ENCODE measurements around the gene MYO1E.
A peak's percentile ranks its signal among the peaks of the same experiment; 100 is the strongest.

Gene MYO1E

DNA sequence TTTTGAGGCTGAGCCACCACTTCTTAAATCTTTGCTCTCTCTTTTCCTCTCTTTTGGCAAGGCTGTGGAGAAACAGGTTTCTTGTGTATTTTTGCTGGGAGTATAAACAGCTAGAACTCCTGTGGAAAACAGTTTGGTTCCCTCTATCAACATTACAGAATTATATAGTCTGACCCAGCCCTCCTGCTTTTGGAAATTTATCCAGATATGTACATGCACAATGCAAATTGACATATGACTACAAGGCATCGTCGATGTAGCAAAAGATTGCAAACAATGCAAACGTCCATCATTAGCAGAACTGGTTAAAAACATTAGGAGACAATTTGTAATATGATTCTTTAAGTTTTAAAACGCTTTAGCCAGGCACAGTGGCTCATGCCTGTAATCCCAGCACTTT lies 12.5 kb upstream of the MYO1E start:
- H3K4me3 ChIP-seq (ENCODE audit: low read depth, low read length): no peak overlapping the region
- TF ChIP-seq, protein P1, sequence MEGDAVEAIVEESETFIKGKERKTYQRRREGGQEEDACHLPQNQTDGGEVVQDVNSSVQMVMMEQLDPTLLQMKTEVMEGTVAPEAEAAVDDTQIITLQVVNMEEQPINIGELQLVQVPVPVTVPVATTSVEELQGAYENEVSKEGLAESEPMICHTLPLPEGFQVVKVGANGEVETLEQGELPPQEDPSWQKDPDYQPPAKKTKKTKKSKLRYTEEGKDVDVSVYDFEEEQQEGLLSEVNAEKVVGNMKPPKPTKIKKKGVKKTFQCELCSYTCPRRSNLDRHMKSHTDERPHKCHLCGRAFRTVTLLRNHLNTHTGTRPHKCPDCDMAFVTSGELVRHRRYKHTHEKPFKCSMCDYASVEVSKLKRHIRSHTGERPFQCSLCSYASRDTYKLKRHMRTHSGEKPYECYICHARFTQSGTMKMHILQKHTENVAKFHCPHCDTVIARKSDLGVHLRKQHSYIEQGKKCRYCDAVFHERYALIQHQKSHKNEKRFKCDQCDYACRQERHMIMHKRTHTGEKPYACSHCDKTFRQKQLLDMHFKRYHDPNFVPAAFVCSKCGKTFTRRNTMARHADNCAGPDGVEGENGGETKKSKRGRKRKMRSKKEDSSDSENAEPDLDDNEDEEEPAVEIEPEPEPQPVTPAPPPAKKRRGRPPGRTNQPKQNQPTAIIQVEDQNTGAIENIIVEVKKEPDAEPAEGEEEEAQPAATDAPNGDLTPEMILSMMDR (IDR thresholded peaks at IDR 0.05; ENCODE audit: borderline replicate concordance, insufficient read depth, low read depth, low read length): no peak

DNA sequence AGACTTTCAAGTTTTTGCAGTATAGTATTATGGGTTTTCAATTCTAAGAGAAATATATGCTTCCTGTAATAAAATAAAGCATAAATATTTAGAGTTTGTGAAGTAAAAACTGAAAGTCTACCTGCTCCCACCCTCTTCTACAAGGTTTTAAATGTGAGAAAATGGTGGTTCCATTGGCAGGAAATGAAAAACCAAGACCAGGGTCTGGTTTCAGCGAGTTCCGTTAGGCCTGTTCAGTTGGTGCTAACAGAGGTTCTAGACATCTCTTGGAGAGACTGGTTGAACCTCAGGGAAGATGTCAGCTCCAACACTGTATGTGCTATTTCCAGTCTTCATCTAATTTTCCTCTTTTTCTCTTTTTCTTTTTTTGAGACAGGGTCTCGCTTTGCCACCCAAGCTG lies 11.8 kb upstream of the MYO1E start:
- TF ChIP-seq, protein P1 (IDR thresholded peaks at IDR 0.05; ENCODE audit: borderline replicate concordance, insufficient read depth, low read depth, low read length): no peak
- H3K4me3 ChIP-seq (ENCODE audit: low read depth, low read length): no peak overlapping the region

DNA sequence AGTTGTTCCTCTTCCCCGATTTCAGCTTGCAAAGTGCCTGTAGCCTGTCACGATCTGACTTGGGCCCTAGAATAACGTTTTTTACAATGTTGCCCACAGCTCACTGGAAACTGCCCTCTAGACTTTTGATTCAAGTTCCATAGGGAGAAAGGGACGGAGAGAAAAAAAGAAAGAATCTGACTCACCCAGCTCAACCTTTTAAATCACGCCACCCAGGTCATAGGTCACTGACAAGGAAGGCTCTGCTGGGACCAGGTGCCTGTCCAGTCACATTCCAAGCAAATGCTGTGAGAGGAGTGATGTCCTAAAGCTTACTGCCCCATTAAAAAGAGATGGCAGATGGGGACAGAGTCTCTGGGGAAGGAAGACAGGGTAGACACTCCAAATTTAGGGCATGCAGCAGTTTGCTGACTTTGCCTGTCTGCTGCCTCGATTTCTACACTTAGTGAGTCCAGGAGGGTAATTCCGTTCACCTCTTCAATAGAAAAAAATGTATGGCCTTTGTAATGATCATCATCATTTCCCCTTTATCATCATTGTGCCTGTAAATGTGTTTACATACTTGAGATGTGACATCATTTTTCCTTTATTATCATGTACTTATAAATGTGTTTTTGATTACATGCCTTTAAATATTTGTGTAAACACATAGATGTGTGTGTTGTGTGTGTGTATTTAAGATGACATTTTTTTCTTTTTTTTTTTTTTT lies 8.4 kb upstream of the MYO1E start:
- TF ChIP-seq, protein P1 (IDR thresholded peaks at IDR 0.05; ENCODE audit: borderline replicate concordance, insufficient read depth, low read depth, low read length): no peak
- no peak overlapping the region for H3K4me3 ChIP-seq (ENCODE audit: low read depth, low read length)

DNA sequence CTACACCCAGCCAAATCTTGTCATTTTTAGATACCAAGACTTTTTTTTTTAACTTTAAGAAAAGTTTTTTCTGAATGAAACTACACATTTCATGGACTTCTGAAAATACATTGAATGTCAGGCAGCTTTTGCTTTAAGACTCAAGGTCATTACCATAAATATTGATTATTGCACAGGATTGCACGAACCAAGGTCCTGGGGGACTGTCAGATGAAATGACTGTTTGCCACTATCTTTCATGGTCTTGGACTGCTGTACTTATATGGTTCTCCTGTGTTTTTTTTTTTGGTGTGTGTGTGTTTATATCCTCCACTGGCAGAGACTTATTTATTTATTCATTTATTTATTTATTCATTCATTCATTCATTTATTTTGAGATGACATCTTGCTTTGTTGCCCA lies 6.9 kb upstream of the MYO1E start:
- no peak overlapping the region for H3K4me3 ChIP-seq (ENCODE audit: low read depth, low read length)
- TF ChIP-seq, protein P1 (IDR thresholded peaks at IDR 0.05; ENCODE audit: borderline replicate concordance, insufficient read depth, low read depth, low read length): no peak

DNA sequence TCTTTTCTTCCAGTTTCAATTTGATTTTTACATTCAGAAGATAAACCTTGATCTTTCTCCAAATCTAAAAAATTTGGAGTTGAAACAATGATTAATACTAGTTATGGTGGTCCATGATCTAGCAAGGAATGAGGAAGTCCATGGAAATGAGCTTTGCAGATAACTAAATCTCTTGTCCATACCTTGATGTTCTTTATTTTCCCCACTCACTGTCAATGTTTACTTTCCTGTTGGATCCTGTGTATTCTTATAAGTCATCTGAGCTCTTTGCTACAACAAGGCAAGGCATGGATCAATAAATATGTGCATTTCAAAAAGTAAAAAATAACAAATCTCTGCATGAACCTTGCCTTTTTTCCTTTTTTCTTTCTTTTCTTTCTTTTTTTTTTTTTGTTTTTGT lies 6.2 kb upstream of the MYO1E start:
- TF ChIP-seq, protein P1 (IDR thresholded peaks at IDR 0.05; ENCODE audit: borderline replicate concordance, insufficient read depth, low read depth, low read length): no peak
- no peak overlapping the region for H3K4me3 ChIP-seq (ENCODE audit: low read depth, low read length)

DNA sequence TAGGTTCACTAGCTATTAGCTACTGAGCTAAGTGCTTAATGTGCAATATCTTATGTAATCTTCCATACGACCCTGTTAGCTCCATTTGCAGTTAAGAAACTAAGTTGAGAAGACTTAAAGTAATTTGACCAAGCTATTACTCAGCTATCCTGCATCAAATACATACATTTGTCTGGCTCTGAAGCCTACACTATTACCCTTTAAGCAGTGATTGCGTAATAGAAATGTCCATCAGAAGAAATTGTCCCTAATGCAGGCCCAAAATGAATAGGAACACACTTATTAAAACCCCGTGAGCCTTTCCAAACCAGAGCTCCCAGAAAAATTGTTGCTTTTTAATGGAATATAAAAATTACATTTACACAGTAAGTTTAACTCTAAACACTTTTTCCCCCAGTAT lies 5.3 kb upstream of the MYO1E start:
- TF ChIP-seq, protein P1 (IDR thresholded peaks at IDR 0.05; ENCODE audit: borderline replicate concordance, insufficient read depth, low read depth, low read length): no peak
- no peak overlapping the region for H3K4me3 ChIP-seq (ENCODE audit: low read depth, low read length)

DNA sequence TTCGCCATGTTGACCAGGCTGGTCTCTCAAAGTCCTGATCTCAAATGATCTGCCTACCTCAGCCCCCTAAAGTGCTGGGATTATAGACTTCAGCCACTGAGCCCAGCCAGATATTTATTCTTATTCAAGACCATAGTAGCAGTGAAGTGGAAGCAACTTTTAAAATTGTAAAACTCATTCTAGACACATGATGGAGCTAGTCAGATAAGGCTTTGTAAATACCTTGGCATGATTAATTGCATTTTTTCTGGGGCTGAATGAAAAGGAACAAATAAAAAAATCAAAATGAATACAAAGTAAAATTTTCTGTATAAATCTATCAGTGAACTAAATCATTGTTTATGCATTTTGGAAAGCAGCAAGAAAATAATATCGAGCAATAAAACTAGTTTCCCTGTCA lies 4.1 kb upstream of the MYO1E start:
- no peak overlapping the region for H3K4me3 ChIP-seq (ENCODE audit: low read depth, low read length)
- TF ChIP-seq, protein P1 (IDR thresholded peaks at IDR 0.05; ENCODE audit: borderline replicate concordance, insufficient read depth, low read depth, low read length): 0 out of 2 replicates have a peak, but pooled peaks have one; percentile 11

All from GM12875 (cell line).